ENCODE measurements around the gene PAK5.

The PAK5 gene

DNA sequence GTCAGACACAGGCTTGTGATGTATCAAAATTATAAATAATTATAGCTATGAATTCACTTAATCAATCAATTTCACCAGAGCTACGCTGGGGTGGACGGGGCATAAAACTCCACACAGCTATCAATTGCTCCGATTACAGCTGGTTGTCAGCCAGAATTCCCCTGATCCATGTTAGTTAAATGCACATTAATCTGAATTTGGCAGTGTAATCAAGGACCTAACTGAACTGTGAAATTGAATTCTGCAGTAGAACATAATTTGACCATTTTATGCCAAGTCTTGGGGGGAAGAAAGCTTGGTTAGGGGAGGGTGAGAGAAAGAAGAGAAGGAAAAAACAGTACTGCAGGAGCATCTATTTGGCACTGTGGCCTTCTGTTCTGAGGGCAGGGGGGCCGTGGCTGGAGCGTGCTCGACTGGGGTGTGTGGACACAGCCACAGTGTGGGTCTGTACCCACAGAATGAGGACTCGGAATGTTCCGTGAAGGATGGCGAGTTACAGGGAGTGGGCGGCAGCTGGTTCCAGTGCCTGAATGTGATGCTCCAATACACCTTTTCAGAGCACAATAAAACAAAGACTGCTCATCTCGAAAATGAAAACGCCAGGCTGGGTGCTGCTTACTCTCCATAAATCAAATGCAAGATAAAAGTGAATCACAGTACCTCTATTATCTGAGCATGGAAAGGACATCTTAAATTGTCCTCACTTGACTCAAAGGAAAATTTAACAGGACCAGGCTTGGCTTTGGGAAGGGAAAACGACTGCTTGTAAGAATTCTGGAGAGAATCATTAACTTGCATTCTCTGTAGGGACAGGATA is 265.3 kb downstream of the PAK5 start:
- H3K4me3 ChIP-seq (ENCODE audit: control insufficient read depth, low read depth, low read length) = no peak overlapping the region
- no peak for DNase-seq (ENCODE audit: low read depth)
- TF ChIP-seq CTCF (IDR thresholded peaks at IDR 0.05; ENCODE audit: control insufficient read depth, insufficient read depth, low read depth, low read length, missing control alignments) = no peak

GRCh38 chr20:9572670-9573069 is 266.2 kb downstream of the PAK5 start:
- DNase-seq (ENCODE audit: low read depth) = no peak
- no peak for TF ChIP-seq CTCF (IDR thresholded peaks at IDR 0.05; ENCODE audit: control insufficient read depth, insufficient read depth, low read depth, low read length, missing control alignments)
- H3K4me3 ChIP-seq (ENCODE audit: control insufficient read depth, low read depth, low read length) = no peak overlapping the region

DNA sequence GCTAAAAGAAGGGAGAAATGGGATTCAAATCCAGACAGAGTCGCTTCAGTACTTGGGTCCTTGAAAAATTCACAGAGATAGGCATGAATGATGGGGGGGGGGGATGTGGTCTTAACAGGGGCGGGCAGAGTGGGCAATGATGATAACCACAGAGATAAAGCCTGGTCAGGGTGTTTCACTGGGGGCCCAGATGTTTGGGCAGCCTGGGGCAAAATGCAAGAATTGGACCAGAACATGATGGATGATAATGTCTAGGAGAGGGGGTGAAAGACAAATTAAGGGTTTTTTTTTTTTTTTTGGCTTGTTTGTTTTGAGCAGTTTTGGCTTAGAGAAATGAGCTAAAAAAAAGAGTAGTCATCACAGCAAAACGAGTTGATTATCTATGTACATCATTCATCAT is 267.1 kb downstream of the PAK5 start:
- DNase-seq (ENCODE audit: low read depth) = no peak
- no peak for TF ChIP-seq CTCF (IDR thresholded peaks at IDR 0.05; ENCODE audit: control insufficient read depth, insufficient read depth, low read depth, low read length, missing control alignments)
- H3K4me3 ChIP-seq (ENCODE audit: control insufficient read depth, low read depth, low read length) = no peak overlapping the region

DNA sequence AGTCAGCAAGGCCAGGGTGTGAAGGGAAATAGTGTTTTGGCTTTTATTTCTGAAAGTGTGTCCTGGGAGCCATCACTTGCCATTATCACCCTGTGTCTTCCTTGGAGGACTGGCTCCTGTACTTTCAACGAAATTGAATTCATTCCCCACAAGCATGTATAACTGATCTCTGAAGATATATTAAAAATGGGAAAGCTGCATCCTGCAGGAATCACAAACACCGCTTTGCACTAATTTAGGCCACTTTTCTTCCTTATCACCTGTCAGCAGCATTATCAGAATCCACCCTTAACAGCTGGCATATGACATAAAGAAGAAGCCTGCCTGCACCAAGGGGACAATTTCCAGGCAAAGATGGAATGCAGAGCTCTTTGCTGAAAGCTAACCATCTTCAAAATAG is 268.3 kb downstream of the PAK5 start:
- H3K4me3 ChIP-seq (ENCODE audit: control insufficient read depth, low read depth, low read length) = no peak overlapping the region
- no peak for TF ChIP-seq CTCF (IDR thresholded peaks at IDR 0.05; ENCODE audit: control insufficient read depth, insufficient read depth, low read depth, low read length, missing control alignments)
- DNase-seq (ENCODE audit: low read depth) = no peak

DNA sequence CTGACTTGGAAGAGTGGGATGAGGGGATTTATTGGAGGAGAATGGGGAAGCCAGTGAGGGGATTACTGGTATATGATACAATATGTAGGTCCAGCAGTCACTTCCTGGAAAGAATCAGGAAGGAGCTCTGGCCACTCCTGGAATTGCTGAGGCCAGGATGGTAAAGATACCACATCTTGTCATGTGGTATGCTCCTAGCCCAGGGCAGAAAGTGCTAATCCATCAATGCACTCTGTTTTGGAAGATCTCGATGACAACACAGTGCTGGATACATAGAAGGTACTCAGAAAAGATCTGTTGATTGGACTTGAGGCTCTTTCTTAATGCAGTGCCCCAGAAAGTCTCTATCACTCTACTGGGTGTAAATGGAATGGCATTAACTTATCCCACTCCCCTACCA is 271.9 kb downstream of the PAK5 start:
- no peak overlapping the region for H3K4me3 ChIP-seq (ENCODE audit: control insufficient read depth, low read depth, low read length)
- TF ChIP-seq CTCF (IDR thresholded peaks at IDR 0.05; ENCODE audit: control insufficient read depth, insufficient read depth, low read depth, low read length, missing control alignments) = no peak
- DNase-seq (ENCODE audit: low read depth) = no peak

- no peak overlapping the region for H3K4me3 ChIP-seq (ENCODE audit: control insufficient read depth, low read depth, low read length)
- DNase-seq (ENCODE audit: low read depth) = no peak
- no peak for TF ChIP-seq CTCF (IDR thresholded peaks at IDR 0.05; ENCODE audit: control insufficient read depth, insufficient read depth, low read depth, low read length, missing control alignments)
Observed at GRCh38 chr20:9565910-9566550, 272.8 kb downstream of the PAK5 start.
